ENCODE measurements around the gene SOCS6. TPM values are rescaled to one million over a fixed set of nuclear protein-coding genes. Genes with fewer than 3 reads are reported as not detected.

SOCS6 gene
- total RNA-seq, 1 experiment from 2014 or later = 17.0 TPM

Other genes starting within 250 kb of the SOCS6 start
- gene RTTN, start 83.4 kb upstream of the SOCS6 start, total RNA-seq (2014; rRNA removed; shearing (Covaris generic)) = 16.2 and 29.9 TPM in 2 replicates